Heart left ventricle (tissue), 16 donors: ENCODE measurements around the gene SULT1C2. TPM values are rescaled to one million over a fixed set of nuclear protein-coding genes. Genes with fewer than 3 reads are reported as not detected.

Source experiments
- ATAC-seq, 4 donors: fragments of 200-7000 bp; cut with Tn5 transposase; one replicate each; pipeline ENCODE4 v1.9.1; 2020 to 2022; ENCODE audit warnings: moderate library complexity in 4 of 4, mild to moderate bottlenecking in 3 of 4, moderate number of reproducible peaks in 1 of 4
- DNase-seq, 5 donors: peaks; one replicate each; pipeline ENCODE4 v3.0.0-alpha.2; 2020
- H3K27ac ChIP-seq, 12 donors: fragments of 200-600 bp; sonication (generic) in 4 of 12; one replicate each; pipeline versions ENCODE4 v1.5.0 to v1.8.0; 2016 to 2022; ENCODE audit warnings: mild to moderate bottlenecking in 2 of 12
- H3K27me3 ChIP-seq, 9 donors: fragments of 200-600 bp; sonication (generic) in 2 of 9; one replicate each; pipeline versions ENCODE4 v1.5.1 to v1.8.0; 2016 to 2022; ENCODE audit warnings: mild to moderate bottlenecking in 3 of 9
- H3K36me3 ChIP-seq, 9 donors: fragments of 200-600 bp; sonication (generic) in 2 of 9; one replicate each; pipeline versions ENCODE4 v1.5.0 to v1.8.0; 2018 to 2022; ENCODE audit warnings: mild to moderate bottlenecking in 2 of 9
- H3K4me1 ChIP-seq, 12 donors: fragments of 200-600 bp; sonication (generic) in 4 of 12; one replicate each; pipeline versions ENCODE4 v1.5.0 to v1.8.0; 2016 to 2022; ENCODE audit warnings: mild to moderate bottlenecking in 3 of 12
- H3K4me3 ChIP-seq, 12 donors: fragments of 200-600 bp; sonication (generic) in 4 of 12; one replicate each; pipeline versions ENCODE4 v1.5.0 to v1.8.0; 2017 to 2022; ENCODE audit warnings: mild to moderate bottlenecking in 9 of 12, moderate library complexity in 4 of 12
- H3K9me3 ChIP-seq, 12 donors: fragments of 200-600 bp; sonication (generic) in 4 of 12; one replicate each; pipeline versions ENCODE4 v1.5.0 to v1.8.0; 2016 to 2022; ENCODE audit warnings: mild to moderate bottlenecking in 1 of 12
- POLR2A ChIP-seq, 2 donors: fragments of 450-650 bp; IDR thresholded peaks; one replicate each; pipeline ENCODE4 v1.6.1; 2017; ENCODE audit warnings: antibody characterized with exemption in 2 of 2, mild to moderate bottlenecking in 2 of 2, moderate library complexity in 2 of 2
- WGBS, 4 donors: extraction: QIAGEN DNeasy Blood & Tissue Kit in 2 of 4; methylation state at CpG; one replicate each; pipeline versions ENCODE4 v1.1.5 to v1.1.7; 2013 to 2018; 5-methylcytosine and 5-hydroxymethylcytosine counted together
- intact Hi-C, 10 donors: fragments of 100-400 bp; cut with DNase I; formaldehyde crosslinking; loops; one replicate each; pipeline versions ENCODE4 v1.11.1 to v1.14.2; 2022
- polyA plus RNA-seq, 2 donors: library from polyadenylated mRNA; stranded (reverse); fragments of 200-250 nt; gene quantifications; one replicate each; pipeline ENCODE4 v1.2.3, GENCODE V29; 2013
- total RNA-seq, 9 donors: library from RNA; depleted of rRNA in 2 of 9; stranded (reverse); fragments of >200 nt in 2 of 9; fragmentation: NEBNext Ultra II Directional in 3 of 9; extraction: Animal tissue kit (Norgen Biotek cat#: 25700) in 3 of 9; gene quantifications; one replicate each; pipeline versions ENCODE4 v1.1.0 to v1.2.4, GENCODE V29; 2016 to 2023
- TF ChIP-seq, protein P1 (sequence below), 12 donors: fragments of 200-600 bp; sonication (generic) in 4 of 12; IDR thresholded peaks; one replicate each; pipeline versions ENCODE4 v1.5.0 to v1.8.0; 2018 to 2022; ENCODE audit warnings: antibody characterized with exemption in 12 of 12, mild to moderate bottlenecking in 5 of 12
- donor health status: ischemic (EF 13 %, LVEDD 7.1; RV severe dilation, severe dysfunction).
- donor health status: healthy with polysubstance abuse.
- donor health status: DM: no; HTN: yes; CAD: no.
- donor health status: DM: no; HTN: no; CAD: no.
- donor health status: ischemic (EF 25% LVEDD 6.9; RV normal size, moderate dysfunction).
- donor health status: ischemic (EF 25% LVEDD 5.7; RV mildly dilated, moderate dysfunction).
- donor health status: healthy.
- donor health status: DM: yes; HTN: yes; CAD: no.
- donor health status: ischemic (EF 35%, LVEDD 5.7; RV mildly dilated, moderate dysfunction).
- donor health status: nonischemic (EF 11% LVEDD 7.7; RV severe dilation, severe dysfunction).
- donor health status: DM: yes; HTN: yes; CAD: no.
- donor health status: PGD.
- donor health status: ischemic (EF 29% LVEDD 5.4; RV normal size, mild dysfunction).
- donor health status: nonischemic (EF 23%, LVEDD 6.1; RV moderate dilation, normal function).

Gene SULT1C2
- total and polyA plus RNA-seq, 11 donors, result 0.16 to 2.9 (median 0.77) TPM; not detected in 3

DNA sequence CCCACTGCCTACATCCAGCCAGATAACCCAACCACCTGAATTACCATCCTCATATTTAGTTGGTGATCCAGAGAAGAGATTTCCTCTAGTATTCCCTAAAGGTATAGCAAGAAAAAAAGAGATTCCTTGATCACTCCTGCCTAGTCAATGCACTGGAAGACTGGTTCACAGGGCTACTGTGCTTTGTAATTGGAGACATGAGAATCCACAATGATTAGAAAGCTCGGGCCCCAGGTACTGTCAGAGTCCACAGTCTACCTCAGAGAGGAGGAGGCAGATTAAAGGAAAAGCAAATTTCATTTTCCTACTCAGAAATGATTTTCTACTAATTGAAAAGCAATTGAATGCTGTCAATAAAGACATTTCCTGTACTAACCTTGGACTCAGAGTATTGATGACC is 26.7 kb upstream of the SULT1C2 start:
- Histone ChIP-seq H3K27ac (no peak overlapping the region), H3K36me3 (no peaks in the 10 kb centered on the region), H3K27me3 (no peaks in the 10 kb centered on the region), H3K9me3 (no peaks in the 10 kb centered on the region), H3K4me1 (peaks cover 0 to under 1% (median 0%) of the 10 kb centered on the region in 12 donors), H3K4me3 (no peak overlapping the region)
- ATAC-seq (no peak), DNase-seq (no peak)
- intact Hi-C loops, result no loop called here
- TF ChIP-seq POLR2A (IDR thresholded peaks at IDR 0.05), result no peak
- TF ChIP-seq, protein P1, sequence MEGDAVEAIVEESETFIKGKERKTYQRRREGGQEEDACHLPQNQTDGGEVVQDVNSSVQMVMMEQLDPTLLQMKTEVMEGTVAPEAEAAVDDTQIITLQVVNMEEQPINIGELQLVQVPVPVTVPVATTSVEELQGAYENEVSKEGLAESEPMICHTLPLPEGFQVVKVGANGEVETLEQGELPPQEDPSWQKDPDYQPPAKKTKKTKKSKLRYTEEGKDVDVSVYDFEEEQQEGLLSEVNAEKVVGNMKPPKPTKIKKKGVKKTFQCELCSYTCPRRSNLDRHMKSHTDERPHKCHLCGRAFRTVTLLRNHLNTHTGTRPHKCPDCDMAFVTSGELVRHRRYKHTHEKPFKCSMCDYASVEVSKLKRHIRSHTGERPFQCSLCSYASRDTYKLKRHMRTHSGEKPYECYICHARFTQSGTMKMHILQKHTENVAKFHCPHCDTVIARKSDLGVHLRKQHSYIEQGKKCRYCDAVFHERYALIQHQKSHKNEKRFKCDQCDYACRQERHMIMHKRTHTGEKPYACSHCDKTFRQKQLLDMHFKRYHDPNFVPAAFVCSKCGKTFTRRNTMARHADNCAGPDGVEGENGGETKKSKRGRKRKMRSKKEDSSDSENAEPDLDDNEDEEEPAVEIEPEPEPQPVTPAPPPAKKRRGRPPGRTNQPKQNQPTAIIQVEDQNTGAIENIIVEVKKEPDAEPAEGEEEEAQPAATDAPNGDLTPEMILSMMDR (IDR thresholded peaks at IDR 0.05), result no peak
- WGBS, 4 donors, result 73 to 87% (median 79%) methylated on average over 1 of the region's 1 CpG

DNA sequence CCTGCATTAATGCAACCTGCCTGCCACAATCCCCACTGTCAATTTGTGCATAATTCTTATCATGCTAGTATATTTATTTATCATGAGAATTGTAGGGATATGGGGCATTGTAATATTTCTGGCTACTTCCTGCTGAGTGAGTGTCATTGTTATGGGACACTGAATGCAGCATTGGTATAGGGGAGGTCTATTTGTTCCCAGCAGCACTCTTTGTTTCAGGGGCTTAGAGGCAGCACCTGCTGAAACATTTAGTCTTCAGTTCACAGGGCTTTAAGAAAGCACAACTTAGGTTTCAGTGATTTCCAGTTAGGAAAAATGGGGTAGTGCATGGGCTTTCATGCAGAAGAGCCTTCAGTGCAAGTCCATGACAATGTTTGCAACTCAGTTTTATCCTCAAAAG is 25.3 kb upstream of the SULT1C2 start:
- TF ChIP-seq, protein P1 (IDR thresholded peaks at IDR 0.05), result no peak
- no peak for TF ChIP-seq POLR2A (IDR thresholded peaks at IDR 0.05)
- Histone ChIP-seq H3K27me3 (no peaks in the 10 kb centered on the region), H3K9me3 (no peaks in the 10 kb centered on the region), H3K4me1 (peaks cover 0 to 4% (median 0%) of the 10 kb centered on the region in 12 donors), H3K4me3 (no peak overlapping the region), H3K27ac (no peak overlapping the region), H3K36me3 (no peaks in the 10 kb centered on the region)
- no peak for DNase-seq
- intact Hi-C loops, result no loop called here
- no peak for ATAC-seq

DNA sequence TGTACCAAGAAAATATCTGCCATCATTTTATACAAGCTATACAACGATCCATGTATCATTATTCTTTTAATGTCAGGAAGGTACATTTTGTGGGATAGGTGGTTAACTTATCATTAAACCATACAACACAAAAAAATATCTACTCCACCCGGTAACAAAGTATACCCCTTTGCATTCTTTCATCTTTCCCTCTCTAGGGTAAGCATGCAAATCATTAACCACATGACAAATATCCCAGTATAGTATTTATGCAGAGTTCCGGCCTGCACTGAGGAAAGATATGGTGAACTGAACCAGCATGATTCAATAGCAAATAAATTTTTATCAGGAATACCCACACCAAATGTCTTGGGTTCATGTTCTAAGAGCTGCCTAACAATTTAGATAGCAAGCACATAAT is 22.5 kb upstream of the SULT1C2 start:
- DNase-seq (no peak), ATAC-seq (no peak)
- Histone ChIP-seq H3K27ac (no peak overlapping the region), H3K4me1 (peaks cover 0 to 4% (median 0%) of the 10 kb centered on the region in 12 donors), H3K9me3 (no peaks in the 10 kb centered on the region), H3K36me3 (no peaks in the 10 kb centered on the region), H3K27me3 (no peaks in the 10 kb centered on the region), H3K4me3 (no peak overlapping the region)
- TF ChIP-seq POLR2A (IDR thresholded peaks at IDR 0.05), result no peak
- TF ChIP-seq, protein P1 (IDR thresholded peaks at IDR 0.05), result no peak
- 74 to 92% (median 90%) methylated on average over 3 of the region's 3 CpGs for WGBS, 4 donors
- intact Hi-C loops, result no loop called here

DNA sequence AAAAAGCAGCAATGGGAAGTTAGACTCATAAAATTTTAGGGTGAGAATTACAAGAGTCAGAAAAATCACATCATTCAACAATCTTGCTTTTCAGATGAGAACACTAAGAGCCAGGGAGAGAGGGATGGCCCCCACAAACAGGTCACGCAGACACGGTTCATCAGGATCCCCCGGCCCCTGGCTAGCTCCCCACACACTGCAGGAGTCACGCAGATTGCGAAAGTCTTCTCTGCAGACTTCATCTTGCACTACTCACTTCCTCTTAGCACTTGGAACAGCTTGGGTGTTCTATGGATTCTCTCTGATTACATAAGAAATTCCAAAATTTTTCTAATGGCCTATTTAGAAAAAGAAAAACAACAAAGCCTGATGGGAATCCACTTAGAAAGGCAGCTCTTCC is 21.6 kb upstream of the SULT1C2 start:
- WGBS, 4 donors, result 63 to 74% (median 70%) methylated on average over 5 of the region's 5 CpGs
- Histone ChIP-seq H3K27me3 (no peaks in the 10 kb centered on the region), H3K36me3 (no peaks in the 10 kb centered on the region), H3K4me1 (peaks cover 0 to 4% (median 0%) of the 10 kb centered on the region in 12 donors), H3K27ac (no peak overlapping the region), H3K4me3 (no peak overlapping the region), H3K9me3 (no peaks in the 10 kb centered on the region)
- ATAC-seq (no peak), DNase-seq (no peak)
- intact Hi-C loops, result no loop called here
- TF ChIP-seq, protein P1 (IDR thresholded peaks at IDR 0.05), result no peak
- no peak for TF ChIP-seq POLR2A (IDR thresholded peaks at IDR 0.05)
